HuH-7 (cell line): ENCODE measurements around the gene TBC1D2B.
"Not testable (repeated sequence)": the region's sequence is repeated elsewhere in the genome, so short reads cannot be mapped to it uniquely, and the experiment has no call there.

Experiments
- DNase-seq: peaks from one replicate; pipeline ENCODE4 v3.0.0; 2011; ENCODE audit warnings: low spot score

The TBC1D2B gene

GRCh38 chr15:78000927-78001249, 76.6 kb downstream of the TBC1D2B start:
- no peak for DNase-seq

DNA sequence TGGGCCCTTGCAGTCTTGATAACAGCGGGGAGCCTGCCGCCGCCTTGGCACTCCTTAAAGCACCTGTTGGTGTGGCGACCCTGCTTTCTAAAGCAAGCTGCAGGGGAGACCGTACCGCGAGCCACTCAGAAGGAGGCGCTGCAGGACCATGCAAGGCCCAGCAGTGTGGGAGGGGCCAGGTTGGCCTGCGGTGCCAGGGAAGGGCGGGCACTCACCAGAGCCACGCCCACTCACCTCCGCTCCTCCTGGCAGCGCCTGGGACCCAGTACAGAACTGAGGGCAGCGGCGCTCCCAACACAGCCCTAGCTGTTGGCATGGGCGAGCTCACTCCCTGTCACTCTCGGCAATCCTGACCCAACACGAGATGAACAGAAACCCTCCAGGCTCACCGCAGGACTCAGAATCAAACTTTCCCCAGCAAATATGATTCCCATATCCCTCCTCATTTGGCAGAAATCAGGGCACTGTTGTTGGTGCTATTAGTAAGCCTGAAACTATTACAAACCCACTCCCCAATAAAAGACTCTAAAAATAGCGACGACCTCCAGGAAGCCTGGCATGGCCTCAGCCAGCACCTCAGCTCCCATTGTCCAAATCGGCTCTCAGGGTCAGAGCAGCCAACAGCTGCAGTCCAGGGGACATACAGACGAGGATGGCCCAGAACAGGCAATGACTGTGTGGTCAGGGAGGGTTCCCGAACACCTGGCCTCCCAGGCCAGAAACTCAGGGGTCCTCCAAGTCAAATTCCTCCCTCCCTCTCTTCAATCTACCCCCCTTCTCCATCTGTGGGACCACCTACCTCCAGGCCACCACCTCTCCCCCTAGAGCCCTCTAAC, 77.2 kb downstream of the TBC1D2B start:
- peak; percentile 77 for DNase-seq

DNA sequence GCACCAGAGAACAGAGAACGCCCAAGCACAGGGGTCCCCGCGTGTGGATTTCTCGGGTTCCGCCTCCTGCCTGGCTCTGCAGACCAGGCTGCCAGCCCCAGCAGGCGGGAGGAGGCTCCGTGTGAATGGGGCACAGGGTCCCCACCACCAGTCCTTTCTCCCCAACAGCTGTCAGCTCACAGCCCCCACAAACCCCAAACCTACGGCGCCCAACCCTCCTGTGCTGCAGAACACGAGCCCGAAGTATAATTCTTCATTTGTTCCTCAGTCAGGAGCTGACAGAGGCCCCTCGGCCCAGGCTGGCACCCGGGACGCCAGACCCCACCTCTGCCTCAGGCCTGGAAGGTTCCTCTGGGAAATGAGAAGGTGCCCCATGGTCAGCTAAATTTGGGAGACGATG, 78.0 kb downstream of the TBC1D2B start:
- no peak for DNase-seq

GRCh38 chr15:77998592-77998991, 78.9 kb downstream of the TBC1D2B start:
- no peak for DNase-seq

DNA sequence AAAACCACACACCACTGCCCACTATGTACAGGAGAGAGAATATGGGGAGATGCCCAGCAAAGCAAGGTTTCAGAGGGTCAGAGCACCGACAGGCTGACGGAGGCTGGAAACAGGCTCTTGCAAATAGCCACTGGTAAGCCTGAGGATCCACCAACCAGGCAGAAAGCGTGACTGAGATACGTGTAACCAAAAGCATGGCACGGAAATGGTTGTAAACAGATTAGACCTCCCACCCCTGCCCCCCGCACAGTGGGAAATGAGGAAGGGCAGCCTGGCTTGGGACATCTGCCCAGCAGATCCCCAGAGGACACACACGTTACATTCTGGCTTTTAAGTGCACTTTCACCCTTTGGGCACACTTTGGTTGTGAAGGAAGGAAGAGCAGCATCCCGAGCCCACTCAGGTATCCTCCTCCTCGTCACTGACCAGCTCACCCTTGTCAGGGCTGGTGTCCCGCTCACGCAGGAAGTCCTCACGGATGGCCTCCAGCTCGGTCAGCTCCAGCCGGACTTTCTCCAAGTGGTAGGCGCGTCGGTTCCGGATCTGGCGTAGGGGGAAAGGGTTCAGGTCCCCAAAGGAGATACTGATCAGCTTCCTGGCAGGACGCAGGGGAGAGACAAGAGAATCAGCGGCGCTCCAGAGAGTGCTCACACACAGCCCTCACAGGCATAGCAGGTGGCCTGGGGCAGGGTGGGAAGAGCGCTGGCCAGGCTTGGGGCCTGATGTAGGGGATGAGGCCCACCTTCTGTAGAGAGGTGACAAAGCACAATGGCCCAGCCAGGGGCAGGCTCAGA, 79.6 kb downstream of the TBC1D2B start:
- not testable (repeated sequence) for DNase-seq

DNA sequence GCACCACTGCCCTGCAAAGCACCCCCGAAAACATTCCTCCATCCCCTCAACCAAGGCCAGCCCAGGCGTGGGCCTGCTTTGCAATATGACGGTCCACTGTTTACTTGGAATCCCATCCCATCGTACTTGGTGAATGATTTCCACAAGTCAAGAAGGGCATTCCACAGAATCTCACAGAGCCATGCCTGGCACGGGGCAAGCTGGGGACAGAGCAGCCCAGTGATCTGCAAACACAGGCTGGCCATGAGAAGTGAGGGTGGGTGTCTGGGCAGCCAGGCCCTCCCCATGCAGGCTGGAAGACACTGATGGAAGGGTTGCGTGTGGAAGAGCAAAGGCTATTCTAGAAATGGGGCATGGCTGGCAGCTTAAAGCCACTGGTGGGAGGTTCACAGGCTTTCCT, 80.3 kb downstream of the TBC1D2B start:
- not testable (repeated sequence) for DNase-seq

DNA sequence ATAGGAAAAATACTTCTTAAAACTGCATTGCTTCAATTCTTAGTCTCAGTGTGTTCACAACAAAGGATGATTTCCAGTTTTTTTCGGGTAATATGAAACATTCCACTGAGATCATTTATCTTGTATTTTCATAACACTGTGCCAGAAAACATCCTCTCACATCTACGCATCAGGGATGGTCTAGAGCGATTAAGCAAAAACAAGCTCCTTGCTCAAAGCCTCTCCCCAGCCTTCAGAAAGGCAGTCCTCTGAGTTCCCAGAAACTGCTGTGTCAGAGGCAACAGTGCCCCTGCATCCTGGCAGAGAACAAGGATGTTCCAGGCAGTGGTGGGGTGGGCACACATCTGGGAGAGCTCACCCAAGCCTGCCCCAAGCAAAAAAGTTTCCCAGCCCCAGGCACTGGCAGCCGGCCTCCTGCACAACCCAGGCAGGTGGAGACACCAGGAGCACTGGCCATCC, 80.8 kb downstream of the TBC1D2B start:
- DNase-seq: not testable (repeated sequence)

- DNase-seq: not testable (repeated sequence)
These were observed 81.3 kb downstream of the TBC1D2B start for GRCh38 chr15:77996226-77996625.

- not testable (repeated sequence) for DNase-seq
These were observed 82.0 kb downstream of the TBC1D2B start for GRCh38 chr15:77995537-77995918.

- not testable (repeated sequence) for DNase-seq
These were observed 82.5 kb downstream of the TBC1D2B start for GRCh38 chr15:77994893-77995536.

DNA sequence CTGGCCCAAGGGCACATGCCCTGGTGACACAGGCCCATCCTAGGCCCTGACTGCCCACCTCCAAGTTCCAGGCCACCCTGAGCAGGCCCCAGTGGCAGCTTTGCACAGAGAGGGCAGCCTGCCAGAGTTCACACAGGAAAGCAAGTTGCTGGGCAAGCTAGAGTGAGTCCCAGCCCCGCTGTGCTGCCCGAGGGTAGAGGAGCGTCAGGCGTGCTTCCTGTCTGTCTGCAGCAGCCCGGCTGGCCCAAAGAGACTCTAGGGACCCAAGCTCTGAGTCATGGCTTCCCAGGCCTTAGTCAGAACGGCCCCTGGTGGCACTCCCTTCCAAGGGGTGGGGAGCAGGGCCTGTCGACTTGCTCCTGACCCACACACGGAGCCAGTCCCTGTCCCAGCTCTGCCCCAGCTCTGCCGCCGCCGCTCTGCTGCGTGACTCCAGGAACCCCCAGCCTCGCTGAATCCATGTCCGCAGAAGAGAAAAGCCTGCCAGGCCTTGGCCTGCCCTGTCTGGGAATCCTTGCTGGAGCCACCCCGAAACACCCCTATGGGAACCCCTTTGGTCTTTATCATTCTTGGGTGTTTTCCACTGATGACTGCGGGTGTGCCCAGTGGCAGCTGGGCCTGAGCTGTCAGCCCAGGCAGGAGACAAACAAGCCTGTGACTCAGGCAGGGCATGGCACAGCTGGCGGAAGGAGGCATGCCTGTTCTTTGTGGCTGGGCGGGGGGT, 83.4 kb downstream of the TBC1D2B start:
- not testable (repeated sequence) for DNase-seq

GRCh38 chr15:77993374-77993911, 84.1 kb downstream of the TBC1D2B start:
- no peak for DNase-seq

DNA sequence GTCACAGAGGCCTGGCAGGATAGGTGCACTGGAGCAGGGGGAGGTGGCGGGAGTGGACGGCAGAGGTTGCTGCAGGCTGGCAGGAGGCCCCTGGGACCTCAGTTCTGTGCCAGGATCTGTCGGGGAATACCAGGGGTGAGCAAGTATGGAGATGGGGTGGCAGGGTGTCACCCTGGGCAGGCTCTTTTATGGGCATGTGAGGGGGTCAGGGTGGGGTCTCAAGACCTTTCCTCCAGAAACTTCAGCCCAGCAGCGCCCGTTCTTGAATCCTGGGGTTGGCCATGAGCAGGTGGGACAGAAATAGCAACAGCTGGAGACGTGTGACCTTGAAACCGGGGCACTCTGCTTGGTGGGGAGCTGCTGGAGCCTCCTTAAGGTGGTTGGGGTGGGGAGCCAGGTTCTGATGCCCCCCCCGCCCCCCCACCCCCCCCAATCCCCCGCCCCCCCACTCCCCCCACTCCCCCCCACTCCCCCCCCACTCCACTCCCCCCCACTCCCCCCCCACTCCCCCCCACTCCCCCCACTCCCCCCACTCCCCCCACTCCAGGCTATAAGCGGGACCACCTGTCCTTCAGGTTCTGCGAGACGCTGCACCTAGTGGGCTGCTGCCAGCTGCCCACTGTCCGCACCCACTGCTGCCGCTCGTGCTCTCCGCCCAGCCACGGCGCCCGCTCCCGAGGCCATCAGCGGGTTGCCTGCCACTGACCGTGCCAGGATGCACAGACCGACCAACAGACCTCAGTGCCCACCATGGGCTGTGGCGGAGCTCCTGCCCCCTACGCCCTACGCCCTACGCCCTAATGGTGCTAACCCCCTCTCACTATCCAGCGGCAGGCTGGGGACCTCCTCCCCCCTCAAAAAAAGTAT, 84.9 kb downstream of the TBC1D2B start:
- DNase-seq: no peak

DNA sequence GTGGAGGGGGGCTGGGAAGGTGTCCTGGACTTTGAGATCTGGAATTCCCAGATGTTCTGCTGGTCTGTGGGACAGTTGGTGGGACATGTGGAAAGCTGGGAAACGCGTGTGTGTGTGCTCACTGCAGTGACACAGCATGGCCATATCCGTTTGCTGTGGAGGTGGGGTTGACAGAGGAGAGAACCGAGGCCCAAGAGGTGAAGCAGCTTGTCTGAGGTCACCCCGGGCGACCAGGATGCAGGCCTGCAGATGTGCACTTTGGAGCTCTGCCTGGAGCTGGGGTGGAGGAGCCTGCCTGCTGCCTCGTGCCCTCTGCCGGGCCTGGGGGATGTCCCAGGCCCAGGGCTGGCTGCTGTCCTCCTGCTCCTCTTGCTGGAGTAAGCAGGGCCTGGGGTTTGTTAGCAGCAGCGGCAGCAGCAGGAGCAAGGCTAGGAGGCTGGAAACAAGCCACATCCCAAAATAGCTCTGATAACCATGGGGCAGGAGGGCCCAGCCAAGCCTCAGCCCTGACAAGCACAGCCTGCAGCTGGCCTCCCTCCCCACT, 85.8 kb downstream of the TBC1D2B start:
- DNase-seq: not testable (repeated sequence)

- DNase-seq: no peak
These were observed 86.5 kb downstream of the TBC1D2B start for GRCh38 chr15:77991029-77991406.

DNA sequence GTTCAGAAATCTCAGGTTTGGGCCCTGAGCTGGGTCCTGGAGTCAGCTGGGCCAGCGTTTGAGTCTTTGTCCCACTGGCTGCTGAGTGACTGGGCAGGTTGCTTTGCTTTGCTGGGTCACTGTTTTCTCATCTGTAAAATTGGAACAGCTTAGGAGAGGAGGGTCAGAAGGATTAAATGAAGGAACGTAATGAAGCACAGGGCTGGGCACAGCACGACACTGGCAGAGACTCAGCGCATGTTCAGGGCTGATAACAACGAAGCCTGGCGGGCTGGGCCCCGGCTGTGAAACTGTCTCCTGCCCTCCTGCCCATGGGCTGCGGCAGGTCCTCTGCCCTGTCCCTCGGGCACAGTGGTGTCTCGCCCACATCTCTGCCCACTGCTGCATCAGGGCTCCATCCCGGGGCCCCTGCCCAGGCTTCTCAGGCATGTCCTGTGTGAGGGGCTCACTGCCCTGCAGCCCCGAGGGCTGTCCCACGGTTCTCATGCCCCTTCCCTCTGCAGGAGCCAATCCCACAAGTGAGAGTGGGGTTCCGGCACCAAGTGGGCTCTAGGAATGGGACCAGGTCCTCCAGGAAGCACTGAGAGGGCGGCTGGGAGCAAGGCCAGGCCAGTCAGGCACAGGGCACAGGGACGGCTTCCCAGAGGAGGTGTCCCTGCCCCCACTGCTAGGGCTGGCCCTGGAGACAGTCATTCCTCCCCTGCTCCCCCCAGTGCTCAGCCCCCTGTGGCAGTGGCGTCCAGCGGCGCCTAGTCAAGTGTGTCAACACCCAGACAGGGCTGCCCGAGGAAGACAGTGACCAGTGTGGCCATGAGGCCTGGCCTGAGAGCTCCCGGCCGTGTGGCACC, 88.0 kb downstream of the TBC1D2B start:
- DNase-seq: no peak

DNA sequence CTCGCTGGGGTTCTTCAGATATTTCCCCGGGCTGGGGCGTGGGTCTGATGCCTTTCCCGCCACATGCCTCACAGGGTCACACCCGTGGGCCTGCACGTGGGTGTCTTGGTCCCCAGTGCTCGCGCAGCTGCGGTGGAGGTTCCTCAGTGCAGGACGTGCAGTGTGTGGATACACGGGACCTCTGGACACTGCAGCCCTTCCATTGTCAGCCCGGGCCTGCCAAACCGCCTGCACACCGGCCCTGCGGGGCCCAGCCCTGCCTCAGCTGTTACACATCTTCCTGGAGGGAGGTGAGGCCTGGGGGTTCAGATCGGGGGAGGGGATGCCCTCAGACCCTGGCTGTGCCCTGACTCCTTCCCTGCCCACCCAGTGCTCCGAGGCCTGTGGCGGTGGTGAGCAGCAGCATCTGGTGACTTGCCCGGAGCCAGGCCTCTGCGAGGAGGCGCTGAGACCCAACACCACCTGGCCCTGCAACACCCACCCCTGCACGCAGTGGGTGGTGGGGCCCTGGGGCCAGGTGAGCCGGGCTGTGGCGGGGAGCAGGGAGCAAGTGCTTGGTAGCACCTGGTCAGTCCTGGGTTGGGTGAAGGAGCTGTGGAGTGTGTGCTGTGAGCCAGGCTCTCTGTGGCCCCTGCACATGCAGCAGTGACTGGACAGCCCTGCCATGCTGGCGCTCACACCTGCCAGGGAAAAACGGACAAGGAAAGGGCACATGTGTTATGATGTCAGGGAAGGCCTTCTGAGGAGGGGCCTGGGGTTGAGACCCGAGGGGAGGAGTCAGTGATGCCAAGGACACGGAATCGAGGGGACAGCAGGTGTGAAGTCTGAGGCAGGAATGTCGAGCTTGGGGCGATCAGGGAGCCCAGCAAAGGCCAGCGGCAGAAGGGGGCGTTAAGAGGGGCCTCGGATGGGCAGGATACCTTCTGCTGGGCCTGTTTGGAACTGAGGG, 88.9 kb downstream of the TBC1D2B start:
- no peak for DNase-seq

DNA sequence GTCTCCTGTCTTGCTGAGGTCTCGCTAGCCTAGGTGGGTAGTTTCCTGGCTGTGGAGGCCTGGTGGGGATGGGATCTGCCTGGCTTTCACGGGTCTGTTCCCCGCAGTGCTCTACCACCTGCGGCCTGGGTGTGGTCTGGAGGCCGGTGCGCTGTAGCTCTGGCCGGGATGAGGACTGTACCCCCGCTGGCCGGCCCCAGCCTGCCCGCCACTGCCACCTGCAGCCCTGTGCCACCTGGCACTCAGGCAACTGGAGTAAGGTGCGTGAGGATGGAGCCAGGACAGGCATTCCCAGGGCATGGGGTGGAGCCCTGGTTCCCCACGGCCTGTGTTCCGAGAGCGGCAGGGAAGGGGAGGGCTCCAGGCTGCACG, 89.8 kb downstream of the TBC1D2B start:
- not testable (repeated sequence) for DNase-seq
